Testis (tissue), 2 donors: ENCODE results near the gene TM9SF4.

ENCODE experiments used
- CTCF ChIP-seq, 3 experiments: fragments of 450-650 bp in 2 of 3; fragments of 200-600 bp in 1 of 3; sonication (generic) in 1 of 3; IDR thresholded peaks; one replicate each; pipeline ENCODE4 v1.5.1; 2016 to 2019; ENCODE audit warnings: antibody characterized with exemption in 3 of 3, mild to moderate bottlenecking in 2 of 3, moderate library complexity in 1 of 3
- POLR2A ChIP-seq: fragments of 450-650 bp; IDR thresholded peaks from one replicate; pipeline ENCODE4 v1.6.1; 2017; ENCODE audit warnings: antibody characterized with exemption, mild to moderate bottlenecking, moderate library complexity

GRCh38 chr20:32164984-32165735 is 55.6 kb downstream of the TM9SF4 start:
- TF ChIP-seq CTCF (IDR thresholded peaks at IDR 0.05) = no peak
- no peak for TF ChIP-seq POLR2A
